A673 (cell line): ENCODE measurements around the gene HPN. TPM values are rescaled to one million over a fixed set of nuclear protein-coding genes. Genes with fewer than 3 reads are reported as not detected.

Source experiments
- BruUV-seq: library from RNA; stranded (reverse); fragments of 400-500 nt; replicated peaks from 2 replicates; lab custom pipeline; 2021; lab: Mats Ljungman, UMichigan
- CTCF ChIA-PET: fragments of 300-600 bp; sonication (Branson Sonifier 250); formaldehyde crosslinking; loops from one replicate; lab custom pipeline; 2022; ENCODE audit warnings: antibody characterized with exemption; lab: Charles Lee
- POLR2A ChIA-PET: fragments of 300-600 bp; sonication (Branson Sonifier 250); formaldehyde crosslinking; loops from one replicate; lab custom pipeline; 2022; ENCODE audit warnings: antibody characterized with exemption; ENCODE audit not compliant: low non-redundant PET; lab: Charles Lee
- DNase-seq: peaks from one replicate; pipeline ENCODE4 v3.0.0-alpha.2; 2015; ENCODE audit warnings: low spot score
- H3K27ac ChIP-seq: fragments of 200-600 bp; sonication (generic); 2 replicates; pipeline ENCODE4 v1.5.1; 2016; ENCODE audit warnings: mixed run types, low read depth, mild to moderate bottlenecking, mixed read lengths, antibody characterized with exemption, low read length; ENCODE audit not compliant: poor library complexity, severe bottlenecking
- H3K27me3 ChIP-seq: fragments of 200-600 bp; sonication (generic); replicated peaks from 2 replicates; pipeline ENCODE4 v1.6.1; 2017; ENCODE audit warnings: mixed run types, low read depth, mild to moderate bottlenecking, mixed read lengths, antibody characterized with exemption, low read length; ENCODE audit not compliant: insufficient read depth, poor library complexity
- H3K36me3 ChIP-seq: fragments of 200-600 bp; sonication (generic); 2 replicates; pipeline ENCODE4 v1.6.1; 2016; ENCODE audit warnings: mixed run types, mild to moderate bottlenecking, mixed read lengths, antibody characterized with exemption, low read length; ENCODE audit not compliant: insufficient read depth, poor library complexity, severe bottlenecking
- H3K4me1 ChIP-seq: fragments of 200-600 bp; sonication (generic); 2 replicates; pipeline ENCODE4 v1.6.1; 2017; ENCODE audit warnings: mixed run types, mild to moderate bottlenecking, mixed read lengths, antibody characterized with exemption, low read length; ENCODE audit not compliant: insufficient read depth, poor library complexity, severe bottlenecking
- H3K4me3 ChIP-seq: fragments of 200-600 bp; sonication (generic); 2 replicates; pipeline ENCODE4 v1.5.1; 2016; ENCODE audit warnings: low read depth, mixed run types, mild to moderate bottlenecking, mixed read lengths, low read length; ENCODE audit not compliant: poor library complexity, severe bottlenecking
- H3K9me3 ChIP-seq: fragments of 200-600 bp; sonication (generic); 2 replicates; pipeline ENCODE4 v1.6.1; 2016; ENCODE audit warnings: mixed run types, low read depth, mild to moderate bottlenecking, mixed read lengths, antibody characterized with exemption, low read length; ENCODE audit not compliant: poor library complexity, severe bottlenecking
- EZH2 ChIP-seq: fragments of 200-600 bp; sonication (generic); IDR thresholded peaks from 2 replicates; pipeline ENCODE4 v1.6.1; 2017; ENCODE audit warnings: borderline replicate concordance, low read depth, mild to moderate bottlenecking, mixed read lengths, antibody characterized with exemption, low read length; ENCODE audit not compliant: poor library complexity, severe bottlenecking
- intact Hi-C: fragments of 100-400 bp; cut with micrococcal nuclease; formaldehyde crosslinking; loops from one replicate; pipeline ENCODE4 v1.10.0; 2022; ENCODE audit not compliant: unreplicated experiment
- total RNA-seq: library from RNA; stranded (reverse); gene quantifications from 2 replicates; pipeline ENCODE4 v1.2.3, GENCODE V29; 2021
- TF ChIP-seq, protein P1 (sequence below): fragments of 300-800, 200-600 bp; sonication (generic); conservative IDR thresholded peaks from 2 replicates; pipeline ENCODE4 v1.5.1; 2017; ENCODE audit warnings: low read depth, mild to moderate bottlenecking, antibody characterized with exemption, low read length, moderate library complexity, mixed read lengths

HPN gene
- total RNA-seq, 1 experiment from 2014 or later: not detected

DNA sequence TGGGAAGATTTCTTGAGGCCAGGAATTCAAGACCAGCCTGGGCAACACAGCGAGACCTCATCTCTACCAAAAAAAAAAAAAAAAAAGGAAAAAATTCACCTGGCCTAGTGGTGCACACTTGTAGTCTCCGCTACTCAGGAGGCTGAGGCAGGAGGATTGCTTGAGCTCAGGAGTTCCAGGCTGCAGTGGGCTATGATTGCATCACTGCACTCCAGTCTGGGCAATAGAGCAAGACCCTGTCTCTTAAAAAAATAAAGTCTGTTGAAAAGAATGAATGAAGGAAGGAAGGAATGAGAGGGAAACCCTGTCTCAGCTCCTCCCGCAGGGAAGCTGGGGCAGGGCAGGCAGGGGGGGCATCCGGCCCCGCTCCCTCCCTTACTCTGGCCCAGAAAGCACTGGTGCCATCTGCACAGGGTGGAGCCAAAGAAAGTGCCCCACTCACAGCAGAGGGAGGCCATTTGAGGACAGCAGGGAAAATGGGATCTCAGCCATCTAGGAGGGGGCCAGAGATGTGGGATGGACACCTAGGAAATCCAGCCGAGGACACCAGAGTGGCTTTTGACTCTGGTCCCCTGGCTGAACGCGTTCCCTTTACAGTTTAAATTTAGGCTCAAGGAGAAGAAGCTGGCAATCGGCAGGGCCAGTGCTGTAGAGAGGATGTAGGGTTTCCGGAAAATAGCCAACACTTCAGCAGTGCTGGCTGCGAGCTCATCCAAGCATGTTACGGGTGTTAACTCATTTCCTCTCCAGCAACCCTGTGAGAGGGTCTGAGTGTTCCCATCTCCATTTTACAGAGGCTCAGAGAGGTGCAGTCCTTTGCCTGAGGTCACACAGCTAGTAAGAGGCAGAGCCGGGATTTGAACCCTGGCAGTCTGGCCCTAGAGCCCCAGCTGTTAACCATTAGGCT, 3.6 kb upstream of the HPN start:
- H3K4me3 ChIP-seq: no peak overlapping the region
- intact Hi-C loops: no loop called here
- ChIA-PET POLR2A (no interaction called here), CTCF (interaction anchor here (0.5 to 0.9 kb wide), 2 partner anchors 18 to 53 kb away, joined by 4 to 7 read pairs; no protein-coding TSS in a partner anchor)
- H3K9me3 ChIP-seq: no peaks in the 10 kb centered on the region
- no peak for TF ChIP-seq EZH2
- TF ChIP-seq, protein P1, sequence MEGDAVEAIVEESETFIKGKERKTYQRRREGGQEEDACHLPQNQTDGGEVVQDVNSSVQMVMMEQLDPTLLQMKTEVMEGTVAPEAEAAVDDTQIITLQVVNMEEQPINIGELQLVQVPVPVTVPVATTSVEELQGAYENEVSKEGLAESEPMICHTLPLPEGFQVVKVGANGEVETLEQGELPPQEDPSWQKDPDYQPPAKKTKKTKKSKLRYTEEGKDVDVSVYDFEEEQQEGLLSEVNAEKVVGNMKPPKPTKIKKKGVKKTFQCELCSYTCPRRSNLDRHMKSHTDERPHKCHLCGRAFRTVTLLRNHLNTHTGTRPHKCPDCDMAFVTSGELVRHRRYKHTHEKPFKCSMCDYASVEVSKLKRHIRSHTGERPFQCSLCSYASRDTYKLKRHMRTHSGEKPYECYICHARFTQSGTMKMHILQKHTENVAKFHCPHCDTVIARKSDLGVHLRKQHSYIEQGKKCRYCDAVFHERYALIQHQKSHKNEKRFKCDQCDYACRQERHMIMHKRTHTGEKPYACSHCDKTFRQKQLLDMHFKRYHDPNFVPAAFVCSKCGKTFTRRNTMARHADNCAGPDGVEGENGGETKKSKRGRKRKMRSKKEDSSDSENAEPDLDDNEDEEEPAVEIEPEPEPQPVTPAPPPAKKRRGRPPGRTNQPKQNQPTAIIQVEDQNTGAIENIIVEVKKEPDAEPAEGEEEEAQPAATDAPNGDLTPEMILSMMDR: no peak
- BruUV-seq: no TSS peak
- H3K27me3 ChIP-seq: no peaks in the 10 kb centered on the region
- no peaks in the 10 kb centered on the region for H3K4me1 ChIP-seq
- no peaks in the 10 kb centered on the region for H3K36me3 ChIP-seq
- no peak overlapping the region for H3K27ac ChIP-seq
- no peak for DNase-seq

DNA sequence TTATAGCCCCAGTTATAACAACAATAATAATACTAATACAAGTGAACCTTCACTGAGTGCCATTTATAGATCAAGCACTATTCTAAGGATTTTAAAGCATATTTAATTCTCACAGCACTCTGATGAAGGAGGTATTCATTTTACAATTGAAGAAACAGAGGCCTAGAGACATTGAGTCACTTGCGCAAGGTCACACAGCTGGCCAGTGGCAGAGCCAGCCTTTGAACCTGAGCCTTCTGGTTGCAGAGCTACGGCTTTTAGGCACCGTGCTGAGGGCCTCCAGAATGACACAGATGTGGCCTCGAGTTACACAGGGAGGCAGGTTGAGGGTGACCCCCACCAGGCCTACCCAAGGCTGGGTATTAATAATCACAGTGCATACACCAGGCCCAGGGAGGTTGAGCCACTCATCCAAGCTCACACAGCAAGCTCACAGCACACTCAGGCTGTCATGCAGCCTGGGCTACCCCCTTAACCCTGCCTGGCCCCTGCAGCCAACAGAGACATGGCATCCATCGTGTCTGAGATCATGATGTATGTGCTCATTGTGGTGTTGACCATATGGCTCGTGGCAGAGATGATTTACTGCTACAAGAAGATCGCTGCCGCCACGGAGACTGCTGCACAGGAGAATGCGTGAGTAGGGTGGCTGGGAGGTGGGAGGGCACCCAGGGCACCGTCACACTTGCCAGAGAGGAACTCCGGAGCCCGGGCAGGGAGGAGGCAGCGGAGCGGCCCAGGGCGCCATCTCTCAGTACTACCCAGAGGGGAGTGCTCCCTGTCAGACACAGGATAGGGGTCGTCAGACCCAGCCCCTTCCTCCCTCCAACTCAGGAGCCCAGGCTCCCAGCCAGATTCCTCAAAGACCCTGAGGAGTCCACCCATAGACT, 2.7 kb upstream of the HPN start:
- Histone ChIP-seq H3K36me3 (no peaks in the 10 kb centered on the region), H3K27ac (no peak overlapping the region), H3K4me3 (no peak overlapping the region), H3K4me1 (no peaks in the 10 kb centered on the region), H3K9me3 (no peaks in the 10 kb centered on the region), H3K27me3 (no peaks in the 10 kb centered on the region)
- DNase-seq: no peak
- no TSS peak for BruUV-seq
- intact Hi-C loops: no loop called here
- TF ChIP-seq, protein P1: no peak
- no peak for TF ChIP-seq EZH2
- ChIA-PET CTCF (interaction anchor here (0.9 kb wide), 1 partner anchor 54 kb away, joined by 4 read pairs; no protein-coding TSS in a partner anchor), POLR2A (no interaction called here)
